ENCODE measurements around the gene PIGT. TPM values are rescaled to one million over a fixed set of nuclear protein-coding genes. Genes with fewer than 3 reads are reported as not detected.

The PIGT gene
- total and polyA plus RNA-seq, 10 of the 15 experiments (the other 5 are each of a cell fraction or from before 2014, with no cell fraction given) = 18.6 to 66.0 (median 35.3) TPM

DNA sequence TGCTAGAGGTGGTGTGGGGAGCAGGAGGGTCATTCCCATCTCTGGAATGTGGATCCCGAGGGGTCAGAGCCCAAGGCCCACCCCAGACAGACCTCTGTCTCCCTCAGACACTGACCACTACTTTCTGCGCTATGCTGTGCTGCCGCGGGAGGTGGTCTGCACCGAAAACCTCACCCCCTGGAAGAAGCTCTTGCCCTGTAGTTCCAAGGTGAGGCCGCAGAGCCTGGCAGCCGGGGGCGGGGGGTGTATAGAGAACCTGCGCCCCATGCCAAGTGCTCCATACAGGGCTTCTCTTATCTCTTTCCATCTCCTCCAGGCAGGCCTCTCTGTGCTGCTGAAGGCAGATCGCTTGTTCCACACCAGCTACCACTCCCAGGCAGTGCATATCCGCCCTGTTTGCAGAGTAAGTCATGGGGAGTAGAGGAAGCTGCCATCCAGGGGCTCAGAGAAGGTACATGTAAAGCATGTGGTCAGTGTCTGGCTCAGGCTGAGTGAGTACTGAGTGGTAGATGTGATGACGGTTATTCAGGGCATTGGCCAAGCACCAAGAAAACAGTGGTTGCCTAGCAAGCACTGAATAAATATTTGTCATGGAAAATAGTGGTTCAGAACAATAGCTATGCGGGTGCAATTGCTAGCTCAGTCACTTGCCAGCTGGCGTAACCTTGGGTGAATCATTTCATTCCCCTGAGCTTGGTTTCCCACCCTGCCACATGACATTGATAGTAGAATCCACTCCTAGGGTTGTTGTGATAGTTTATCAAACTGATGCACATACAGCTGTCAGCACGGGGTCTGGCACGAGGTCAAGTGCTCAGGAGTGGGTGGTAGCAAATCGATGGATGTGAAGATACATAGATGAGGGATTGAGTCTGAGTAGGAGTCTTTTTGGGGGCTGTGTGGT is 3.5 kb downstream of the PIGT start:
- H2AFZ ChIP-seq (ENCODE audit: control insufficient read depth, low read depth, low read length) = no peak overlapping the region
- no peaks in the 10 kb centered on the region for H4K20me1 ChIP-seq (ENCODE audit: control insufficient read depth, insufficient read depth)
- SMC1A ChIA-PET (ENCODE audit: uncharacterized antibody, unreplicated experiment) = interaction anchor here (0.5 to 3.0 kb wide), 9 partner anchors 10 to 99 kb away, joined by 3 to 21 read pairs (median 5); no protein-coding TSS in a partner anchor
- no TSS peak for BruUV-seq (replicated peaks)
- ATAC-seq (peak; percentile 89), DNase-seq (ENCODE audit: low read depth, low spot score) (peak; percentile 80), FAIRE-seq (no peak)
- in situ Hi-C loops (cut with MboI) (loop anchor here (5.0 kb wide), 1 partner anchor 52 kb away; no protein-coding TSS in a partner anchor), intact Hi-C loops (cut with micrococcal nuclease; ENCODE audit: unreplicated experiment) (no loop called here)
- RAD21 ChIA-PET (ENCODE audit: unreplicated experiment) = interaction anchor here (0.6 to 3.2 kb wide), 8 partner anchors 10 to 57 kb away, joined by 3 to 24 read pairs (median 6); partner anchors contain the start of gene SYS1
- peak overlapping the region; percentile 26 for H3K27ac ChIP-seq (ENCODE audit: control insufficient read depth, insufficient read depth)
- CTCF ChIA-PET = interaction anchor here (0.9 to 8.5 kb wide), 12 partner anchors 10 to 60 kb away, joined by 3 to 86 read pairs (median 5); partner anchors contain the start of gene SYS1
- POLR2A ChIA-PET = interaction anchor here (1.0 to 1.1 kb wide), 2 partner anchors 49 to 56 kb away, joined by 3 read pairs; partner anchors contain the start of gene SYS1
- H3K4me1 ChIP-seq (ENCODE audit: control insufficient read depth, insufficient read depth, low read length) = peaks cover 20% of the 10 kb centered on the region
- H3K36me3 ChIP-seq (ENCODE audit: control insufficient read depth in 2 of 2, insufficient read depth in 2 of 2, low read length in 1 of 2) = peaks cover 16 to 25% of the 10 kb centered on the region in 2 experiments
- WGBS (ENCODE audit: insufficient coverage, insufficient replicate concordance, low lambda C conversion rate, missing lambda C conversion rate) = 22% methylated on average over 17 of the region's 17 CpGs
- no peaks in the 10 kb centered on the region for H3K9me3 ChIP-seq (replicated peaks; ENCODE audit: control insufficient read depth, insufficient read depth, low read length)
- 0 out of 2 replicates have a peak overlapping the region, but pooled peaks have one; percentile 22 for H3K9ac ChIP-seq (ENCODE audit: control insufficient read depth, insufficient read depth, low read length)
- peaks cover 13% of the 10 kb centered on the region for H3K79me2 ChIP-seq (ENCODE audit: control insufficient read depth, insufficient read depth, low read length)
- no peak overlapping the region for H3K4me3 ChIP-seq
- H3K4me2 ChIP-seq (ENCODE audit: control insufficient read depth, insufficient read depth) = peak overlapping the region; percentile 59
- no peaks in the 10 kb centered on the region for H3K27me3 ChIP-seq (replicated peaks in 1 of 2; ENCODE audit: control insufficient read depth in 2 of 2, insufficient read depth in 2 of 2, low read length in 1 of 2)
- TF ChIP-seq CEBPB (IDR thresholded peaks at IDR 0.05; ENCODE audit: borderline replicate concordance in 1 of 2, low read depth in 2 of 2, low read length in 2 of 2) (no peak), CREB1 (IDR thresholded peaks at IDR 0.05; ENCODE audit: low read depth) (no peak), CBX3 (IDR thresholded peaks at IDR 0.05; ENCODE audit: borderline replicate concordance, low read depth) (no peak), TCF12 (IDR thresholded peaks at IDR 0.05; ENCODE audit: low read depth, low read length) (0 out of 2 replicates have a peak, but pooled peaks have one; percentile 51), SMC3 (IDR thresholded peaks at IDR 0.05; ENCODE audit: borderline replicate concordance, low read length) (no peak), IKZF1 (conservative IDR thresholded peaks at IDR 0.05) (peak; percentile 59), RUNX3 (IDR thresholded peaks at IDR 0.05; ENCODE audit: low read length) (peak; percentile 60), EP300 (IDR thresholded peaks at IDR 0.05; ENCODE audit: borderline replicate concordance in 1 of 2, control insufficient read depth in 1 of 2, low read depth in 2 of 2, low read length in 2 of 2) (peak; percentile 84 to 90), NFYB (IDR thresholded peaks at IDR 0.05; ENCODE audit: insufficient read depth, low read depth, low read length) (0 out of 2 replicates have a peak, but pooled peaks have one; percentile 27), BCL11A (IDR thresholded peaks at IDR 0.05; ENCODE audit: low read depth, low read length) (no peak), IKZF2 (IDR thresholded peaks at IDR 0.05) (peak; percentile 43 to 67; a peak in 2 of 4 replicates), BHLHE40 (IDR thresholded peaks at IDR 0.05; ENCODE audit: borderline replicate concordance in 1 of 2, low read depth in 2 of 2, low read length in 1 of 2) (peak; percentile 61 to 80; a peak in 3 of 4 replicates), STAT3 (IDR thresholded peaks at IDR 0.05; ENCODE audit: low read depth, low read length) (peak; percentile 33; the same call in 1 of the 2 replicates), FOXK2 (IDR thresholded peaks at IDR 0.05) (peak; percentile 55), RAD51 (IDR thresholded peaks at IDR 0.05) (peak; percentile 78)
- TF ChIP-seq, protein P1, sequence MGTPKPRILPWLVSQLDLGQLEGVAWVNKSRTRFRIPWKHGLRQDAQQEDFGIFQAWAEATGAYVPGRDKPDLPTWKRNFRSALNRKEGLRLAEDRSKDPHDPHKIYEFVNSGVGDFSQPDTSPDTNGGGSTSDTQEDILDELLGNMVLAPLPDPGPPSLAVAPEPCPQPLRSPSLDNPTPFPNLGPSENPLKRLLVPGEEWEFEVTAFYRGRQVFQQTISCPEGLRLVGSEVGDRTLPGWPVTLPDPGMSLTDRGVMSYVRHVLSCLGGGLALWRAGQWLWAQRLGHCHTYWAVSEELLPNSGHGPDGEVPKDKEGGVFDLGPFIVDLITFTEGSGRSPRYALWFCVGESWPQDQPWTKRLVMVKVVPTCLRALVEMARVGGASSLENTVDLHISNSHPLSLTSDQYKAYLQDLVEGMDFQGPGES (IDR thresholded peaks at IDR 0.05) = no peak
- TF ChIP-seq, protein P2, sequence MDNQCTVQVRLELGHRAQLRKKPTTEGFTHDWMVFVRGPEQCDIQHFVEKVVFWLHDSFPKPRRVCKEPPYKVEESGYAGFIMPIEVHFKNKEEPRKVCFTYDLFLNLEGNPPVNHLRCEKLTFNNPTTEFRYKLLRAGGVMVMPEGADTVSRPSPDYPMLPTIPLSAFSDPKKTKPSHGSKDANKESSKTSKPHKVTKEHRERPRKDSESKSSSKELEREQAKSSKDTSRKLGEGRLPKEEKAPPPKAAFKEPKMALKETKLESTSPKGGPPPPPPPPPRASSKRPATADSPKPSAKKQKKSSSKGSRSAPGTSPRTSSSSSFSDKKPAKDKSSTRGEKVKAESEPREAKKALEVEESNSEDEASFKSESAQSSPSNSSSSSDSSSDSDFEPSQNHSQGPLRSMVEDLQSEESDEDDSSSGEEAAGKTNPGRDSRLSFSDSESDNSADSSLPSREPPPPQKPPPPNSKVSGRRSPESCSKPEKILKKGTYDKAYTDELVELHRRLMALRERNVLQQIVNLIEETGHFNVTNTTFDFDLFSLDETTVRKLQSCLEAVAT (IDR thresholded peaks at IDR 0.05) = peak; percentile 74; the same call in 1 of the 2 replicates
